Lung (tissue), 12 donors: ENCODE data around the gene RER1. TPM values are rescaled to one million over a fixed set of nuclear protein-coding genes. Genes with fewer than 3 reads are reported as not detected.

Experiments used
- ATAC-seq: fragments of 200-7000 bp; cut with Tn5 transposase; one replicate; pipeline ENCODE4 v1.9.1; 2020; ENCODE audit warnings: moderate number of reproducible peaks; ENCODE audit not compliant: insufficient read depth, low FRiP score
- DNase-seq, 3 donors: peaks; one replicate each; pipeline ENCODE4 v3.0.0-alpha.2; 2013 to 2017
- H3K27ac ChIP-seq, 2 donors: one replicate each; pipeline ENCODE4 v1.5.1; 2013; ENCODE audit warnings: mild to moderate bottlenecking in 2 of 2, moderate library complexity in 2 of 2, control low read depth in 1 of 2, inconsistent platforms in 1 of 2, low read depth in 1 of 2, low read length in 1 of 2
- H3K27me3 ChIP-seq, 3 donors: one replicate each; pipeline ENCODE4 v1.5.1; 2013; ENCODE audit warnings: low read length in 2 of 3; ENCODE audit not compliant: control insufficient read depth in 3 of 3, insufficient read depth in 3 of 3
- H3K36me3 ChIP-seq, 4 donors: one replicate each; pipeline ENCODE4 v1.5.1; 2013; ENCODE audit warnings: low read length in 4 of 4, mild to moderate bottlenecking in 1 of 4, moderate library complexity in 1 of 4; ENCODE audit not compliant: control insufficient read depth in 4 of 4, insufficient read depth in 4 of 4
- H3K4me1 ChIP-seq, 5 donors: one replicate each; pipeline ENCODE4 v1.5.1; 2013; ENCODE audit warnings: low read length in 5 of 5, mild to moderate bottlenecking in 2 of 5, moderate library complexity in 1 of 5; ENCODE audit not compliant: control insufficient read depth in 5 of 5, insufficient read depth in 5 of 5
- H3K4me3 ChIP-seq: one replicate; pipeline ENCODE4 v1.5.1; 2013; ENCODE audit warnings: mild to moderate bottlenecking, control low read depth, moderate library complexity
- H3K9ac ChIP-seq, 2 donors: one replicate each; pipeline ENCODE4 v1.5.1; 2013; ENCODE audit warnings: low read length in 2 of 2, control low read depth in 1 of 2; ENCODE audit not compliant: insufficient read depth in 1 of 2
- H3K9me3 ChIP-seq, 4 donors: one replicate each; pipeline ENCODE4 v1.5.1; 2013; ENCODE audit warnings: low read length in 3 of 4, mild to moderate bottlenecking in 1 of 4, moderate library complexity in 1 of 4; ENCODE audit not compliant: control insufficient read depth in 4 of 4, insufficient read depth in 3 of 4
- CTCF ChIP-seq: IDR thresholded peaks from 2 replicates; pipeline ENCODE4 v1.5.1; 2012; ENCODE audit warnings: mild to moderate bottlenecking; ENCODE audit errors: control extremely low read depth, extremely low read depth
- WGBS, 2 donors: extraction: QIAGEN DNeasy Blood & Tissue Kit; methylation state at CpG; one replicate each; pipeline ENCODE4 v1.1.7; 2013; 5-methylcytosine and 5-hydroxymethylcytosine counted together
- polyA plus RNA-seq, 2 donors: library from polyadenylated mRNA; stranded (reverse); fragments of 200-250 nt; gene quantifications; one replicate each; pipeline ENCODE4 v1.2.1, GENCODE V29; 2013
- total RNA-seq, 2 donors: library from RNA; depleted of rRNA in 1 of 2; stranded (reverse); fragments of >200 nt in 1 of 2; gene quantifications; one replicate each; pipeline ENCODE4 v1.2.1, GENCODE V29; 2014 to 2021
- donor health status: control.
- donor health status: control.
- donor health status: Bipolar disorder and iron deficiency.
- donor health status: healthy.
- donor health status: DM: yes; HTN: yes; CAD: no.

Gene RER1
- total and polyA plus RNA-seq, 4 donors = 71.7 to 134 (median 87.9) TPM

- Histone ChIP-seq H3K9ac (no peak overlapping the region), H3K4me1 (peaks cover 0 to 13% (median 0%) of the 10 kb centered on the region in 5 donors), H3K27ac (no peak overlapping the region), H3K27me3 (peaks cover 0 to 18% (median 8%) of the 10 kb centered on the region in 3 donors), H3K4me3 (no peak overlapping the region), H3K9me3 (peaks cover 0 to 1% (median 0%) of the 10 kb centered on the region in 4 donors), H3K36me3 (no peaks in the 10 kb centered on the region)
- no peak for TF ChIP-seq CTCF
- ATAC-seq (no peak), DNase-seq (no peak)
- WGBS, 2 donors = 84 to 88% methylated on average over 7 of the region's 7 CpGs
These were observed 45.2 kb downstream of the RER1 start for GRCh38 chr1:2436876-2437275.

GRCh38 chr1:2437617-2438016 is 46.0 kb downstream of the RER1 start:
- Histone ChIP-seq H3K27me3 (peaks cover 0 to 24% (median 16%) of the 10 kb centered on the region in 3 donors), H3K9ac (no peak overlapping the region)
- no peak for TF ChIP-seq CTCF

GRCh38 chr1:2438038-2438437 is 46.4 kb downstream of the RER1 start:
- peaks cover 0 to 26% (median 20%) of the 10 kb centered on the region in 3 donors for H3K27me3 ChIP-seq
- no peak for DNase-seq

More at GRCh38 chr1:2437617-2438016, 46.0 kb downstream of the RER1 start:
- DNase-seq = no peak
- Histone ChIP-seq H3K36me3 (no peaks in the 10 kb centered on the region), H3K27ac (no peak overlapping the region), H3K4me3 (no peak overlapping the region), H3K4me1 (peaks cover 0 to 10% (median 0%) of the 10 kb centered on the region in 5 donors), H3K9me3 (peaks cover 0 to 1% (median 0%) of the 10 kb centered on the region in 4 donors)
- ATAC-seq = no peak
- WGBS, 2 donors = 88 to 91% methylated on average over 15 of the region's 15 CpGs

More at GRCh38 chr1:2438038-2438437, 46.4 kb downstream of the RER1 start:
- Histone ChIP-seq H3K9me3 (peaks cover 0 to 1% (median 0%) of the 10 kb centered on the region in 4 donors), H3K9ac (no peak overlapping the region), H3K4me1 (peaks cover 0 to 14% (median 0%) of the 10 kb centered on the region in 5 donors), H3K4me3 (no peak overlapping the region), H3K27ac (no peak overlapping the region), H3K36me3 (no peaks in the 10 kb centered on the region)
- 54 to 73% methylated on average over 15 of the region's 15 CpGs for WGBS, 2 donors
- no peak for TF ChIP-seq CTCF
- no peak for ATAC-seq
